Right ventricle myocardium superior (tissue), 1 donor: Measurements from ENCODE around the gene RBM8A. TPM values are rescaled to one million over a fixed set of nuclear protein-coding genes. Genes with fewer than 3 reads are reported as not detected.

Experiments used
- ATAC-seq: fragments of 200-7000 bp; cut with Tn5 transposase; one replicate; pipeline ENCODE4 v1.9.1; 2020; ENCODE audit warnings: mild to moderate bottlenecking; ENCODE audit not compliant: poor library complexity
- DNase-seq: peaks from one replicate; pipeline ENCODE4 v3.0.0-alpha.2; 2020
- intact Hi-C: fragments of 100-400 bp; cut with DNase I; formaldehyde crosslinking; loops from one replicate; pipeline ENCODE4 v1.11.2; 2022
- total RNA-seq: library from RNA; stranded (reverse); fragmentation: NEBNext Ultra II Directional; extraction: Animal tissue kit (Norgen Biotek cat#: 25700); gene quantifications from one replicate; pipeline ENCODE4 v1.2.1, GENCODE V29; 2021
- donor health status: DM: no; HTN: yes; CAD: no; lungs with severe emphysema.

Gene RBM8A
- total RNA-seq, 1 donor from 2014 or later = 57.9 TPM

DNA sequence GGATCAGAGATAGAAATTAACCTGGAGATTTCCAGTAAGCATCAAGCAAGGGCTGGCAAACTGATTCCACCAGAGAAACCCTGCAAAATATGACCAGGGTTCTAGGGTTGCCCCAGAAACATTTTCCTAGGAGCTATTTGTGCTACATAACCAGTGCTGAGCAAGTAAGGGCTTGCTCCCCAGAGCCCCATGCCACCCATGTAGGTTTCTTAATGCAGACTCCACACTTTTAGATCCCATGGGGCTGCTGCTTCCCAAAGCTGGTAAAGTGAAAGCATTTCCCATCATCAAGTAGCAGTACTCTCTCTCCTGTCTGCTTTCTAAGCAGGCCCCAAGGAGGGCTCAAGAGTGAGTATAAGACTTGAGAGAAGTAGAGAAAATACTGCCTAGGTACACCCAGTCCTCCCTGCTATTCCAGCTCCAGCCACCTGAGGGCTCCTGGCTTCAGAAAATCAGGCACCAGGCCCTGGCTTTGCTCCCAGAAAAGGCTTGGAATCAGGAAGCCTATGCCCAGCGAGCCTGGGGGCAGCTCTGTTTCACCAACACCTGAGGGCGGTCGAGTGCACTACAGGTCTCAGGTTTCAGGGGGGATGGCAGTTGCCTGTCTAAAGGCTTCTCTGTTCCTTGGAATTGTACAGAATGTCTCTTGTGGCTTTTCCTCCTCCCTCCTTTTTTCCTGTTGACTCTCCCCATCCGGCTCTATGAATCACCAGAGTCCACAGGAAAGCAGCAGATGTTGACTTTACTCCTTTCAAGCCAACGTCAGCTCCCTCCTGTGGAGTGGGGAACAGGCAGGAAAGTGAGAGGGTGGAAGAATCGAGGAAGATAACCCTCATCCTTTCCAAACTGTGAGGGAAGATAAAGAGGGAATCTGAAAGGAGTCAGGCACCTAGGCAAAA, 35.4 kb downstream of the RBM8A start:
- ATAC-seq = peak; percentile 91
- intact Hi-C loops = loop anchor here (2.0 kb wide), 1 partner anchor 121 kb away; no protein-coding TSS in a partner anchor
- peak; percentile 93 for DNase-seq

DNA sequence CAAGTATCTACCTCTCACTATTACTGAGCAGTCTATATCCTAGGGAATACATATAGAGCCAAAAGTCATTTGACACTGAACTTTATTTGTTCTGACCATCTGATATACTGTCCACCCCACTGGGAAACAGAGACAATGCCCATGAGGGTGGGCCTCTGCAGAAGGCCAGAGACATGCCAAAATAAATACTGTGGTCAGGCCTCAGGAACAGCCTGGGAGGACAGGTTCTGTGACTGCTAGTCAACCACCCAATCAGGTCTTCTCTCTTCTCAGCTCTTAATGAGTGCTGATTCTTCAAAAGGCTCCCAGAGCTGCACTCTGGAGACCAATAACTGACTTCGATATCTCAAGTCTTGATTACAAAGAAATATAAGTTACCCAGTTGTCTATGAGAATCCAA, 36.1 kb downstream of the RBM8A start:
- intact Hi-C loops = no loop called here
- no peak for ATAC-seq
- DNase-seq = no peak

DNA sequence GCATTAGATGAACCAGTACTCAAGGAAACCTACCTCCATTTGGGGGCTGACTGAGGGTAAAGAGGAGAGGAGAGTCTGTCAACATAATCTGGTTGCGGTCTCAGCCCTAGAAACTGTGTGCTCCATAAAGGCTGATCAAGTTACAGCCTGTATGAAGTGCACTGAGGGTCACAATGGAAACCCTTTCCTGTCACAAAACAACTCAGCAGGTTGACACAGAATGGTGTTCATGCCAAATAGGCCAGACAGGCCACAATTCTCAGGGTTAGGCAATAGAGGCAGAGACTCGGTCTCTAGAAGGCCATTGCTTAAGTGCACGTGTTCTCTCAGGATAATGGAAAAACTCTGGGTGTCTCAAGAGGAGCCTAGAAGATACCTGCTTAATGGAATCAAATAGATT, 37.6 kb downstream of the RBM8A start:
- intact Hi-C loops = no loop called here
- DNase-seq (no peak), ATAC-seq (no peak)

DNA sequence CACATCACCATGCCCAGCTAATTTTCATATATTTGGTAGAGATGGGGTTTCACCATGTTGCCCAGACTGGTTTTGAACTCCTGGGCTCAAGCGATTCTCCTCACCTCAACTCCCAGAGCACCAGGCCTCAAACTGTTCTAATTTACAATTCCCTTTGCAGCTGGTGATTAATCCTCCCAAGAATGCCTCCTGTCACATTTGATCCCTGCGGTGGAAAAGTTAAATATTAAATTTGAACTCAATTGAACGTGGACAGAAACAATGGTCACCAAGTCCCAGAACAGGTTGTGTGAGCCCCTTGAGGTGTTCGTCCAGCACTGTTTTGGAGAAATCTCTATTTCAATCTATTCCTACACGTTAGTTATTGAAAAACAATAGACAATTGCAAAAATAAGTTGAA, 39.7 kb downstream of the RBM8A start:
- intact Hi-C loops = no loop called here
- no peak for DNase-seq
- no peak for ATAC-seq

DNA sequence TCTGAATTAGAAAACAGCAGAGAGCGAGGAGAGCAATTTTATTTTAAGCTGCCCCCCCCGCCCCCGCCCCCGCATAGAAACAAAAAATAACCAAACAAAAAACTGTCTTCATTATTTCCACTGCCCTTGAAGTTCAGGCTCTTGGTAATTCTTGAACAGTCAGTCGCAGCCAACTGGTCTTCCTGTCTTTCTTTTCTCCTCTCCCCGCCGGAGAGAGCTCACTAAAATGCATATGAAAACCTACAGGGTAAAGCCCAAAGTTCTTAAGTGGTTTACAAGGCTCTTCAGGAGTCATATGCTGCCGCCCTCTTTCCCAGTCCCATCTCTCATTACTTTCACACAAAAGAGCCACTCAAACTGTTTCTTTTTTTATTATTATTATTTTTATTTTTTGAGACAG, 40.5 kb downstream of the RBM8A start:
- ATAC-seq (no peak), DNase-seq (no peak)

DNA sequence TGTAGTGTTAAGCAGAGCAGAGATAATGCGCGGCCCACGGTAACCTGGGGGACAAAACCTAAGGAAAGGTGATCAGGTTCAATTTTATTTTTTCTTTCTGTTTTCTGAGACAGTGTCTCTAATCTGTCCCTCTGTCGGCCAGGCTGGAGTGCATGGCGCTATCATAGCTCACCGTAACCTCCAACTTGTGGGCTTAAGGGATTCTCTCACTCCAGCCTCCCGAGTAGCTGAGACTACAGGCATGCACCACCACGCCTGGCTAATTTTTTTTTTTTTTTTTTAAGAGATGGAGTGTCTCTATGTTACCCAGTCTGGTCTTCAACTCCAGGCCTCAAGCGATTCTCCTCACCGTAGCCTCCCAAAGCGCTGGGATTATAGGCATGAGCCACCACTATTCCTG, 40.9 kb downstream of the RBM8A start:
- intact Hi-C loops = no loop called here
- peak; percentile 33 for ATAC-seq

More for the DNA sequence above, 40.5 kb downstream of the RBM8A start:
- intact Hi-C loops = no loop called here

DNA sequence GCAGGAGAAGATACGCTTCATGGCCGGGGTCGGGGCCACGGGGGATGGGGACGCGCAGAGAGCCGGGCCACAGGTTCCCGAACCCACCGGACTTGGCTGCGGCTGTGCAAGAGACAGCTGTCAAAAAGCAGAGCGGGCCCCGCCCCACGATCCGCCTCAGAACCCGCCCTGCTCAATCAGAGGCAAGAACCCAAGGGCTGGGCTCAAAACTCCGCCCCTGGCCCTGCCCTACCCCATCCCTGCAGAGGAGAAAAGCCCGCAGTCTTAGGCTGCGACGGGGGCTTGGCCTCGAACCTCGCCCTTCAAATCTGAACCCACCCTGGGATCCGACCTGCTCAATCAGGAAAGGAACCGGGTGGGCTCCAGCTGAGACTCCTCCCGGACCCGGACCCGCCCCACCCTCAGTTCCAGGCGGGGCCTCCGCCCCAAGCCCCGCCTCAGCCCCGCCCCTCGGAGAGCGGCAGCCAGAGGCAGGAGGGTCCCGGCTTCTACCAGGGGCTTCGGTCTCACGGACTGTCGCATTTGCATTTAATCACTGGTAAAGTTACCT, 41.5 kb downstream of the RBM8A start, which contains the start of gene ANKRD35:
ANKRD35 (minus strand) TSS at position 129 of the 550 bp plus-strand sequence; CDS start at position 21, 108 bp downstream.
- peak; percentile 94 for DNase-seq
- intact Hi-C loops = no loop called here
- ATAC-seq = peak; percentile 98

More for the DNA sequence above, 40.9 kb downstream of the RBM8A start:
- DNase-seq = no peak

DNA sequence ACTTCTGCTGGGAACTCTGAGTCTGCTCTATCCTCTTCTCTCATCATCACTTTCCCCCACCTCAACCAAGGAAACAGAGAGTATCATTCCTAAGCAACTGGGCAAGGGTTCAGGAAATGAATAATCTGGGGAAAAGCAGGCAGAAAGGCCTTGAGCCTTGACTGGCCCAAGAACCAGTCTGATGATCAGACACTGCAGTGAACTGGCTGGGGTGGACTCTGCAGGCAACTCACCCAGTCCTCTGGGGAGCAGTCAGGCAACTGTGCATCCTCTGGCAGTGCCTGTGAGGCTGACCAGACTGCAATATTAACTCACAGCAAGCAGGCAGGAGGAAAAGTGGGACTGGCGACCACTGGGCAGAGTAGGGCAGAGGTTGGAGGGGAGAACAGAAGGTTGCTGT, 42.6 kb downstream of the RBM8A start:
- DNase-seq (no peak), ATAC-seq (no peak)
- intact Hi-C loops = no loop called here

DNA sequence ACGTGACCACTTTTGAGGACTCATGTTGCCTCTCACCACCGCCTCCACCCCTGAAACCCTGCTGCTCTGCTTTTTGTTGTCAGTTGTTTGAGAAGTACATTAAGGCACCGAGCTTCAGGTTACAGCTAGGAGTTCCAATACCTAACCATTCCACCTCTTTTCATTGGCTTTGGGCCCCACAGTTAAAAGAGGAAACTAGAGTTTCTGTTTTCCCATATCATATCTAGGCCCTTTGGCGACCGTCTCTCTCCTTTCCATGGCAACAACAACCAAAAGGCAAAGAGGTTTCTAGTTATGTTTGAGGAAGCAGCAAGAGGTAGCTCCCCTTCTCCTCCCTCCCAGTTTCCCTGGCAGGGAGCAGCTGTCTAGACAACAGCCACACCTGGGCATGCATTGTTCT, 47.5 kb downstream of the RBM8A start:
- DNase-seq = no peak
- ATAC-seq = no peak
- intact Hi-C loops = no loop called here

DNA sequence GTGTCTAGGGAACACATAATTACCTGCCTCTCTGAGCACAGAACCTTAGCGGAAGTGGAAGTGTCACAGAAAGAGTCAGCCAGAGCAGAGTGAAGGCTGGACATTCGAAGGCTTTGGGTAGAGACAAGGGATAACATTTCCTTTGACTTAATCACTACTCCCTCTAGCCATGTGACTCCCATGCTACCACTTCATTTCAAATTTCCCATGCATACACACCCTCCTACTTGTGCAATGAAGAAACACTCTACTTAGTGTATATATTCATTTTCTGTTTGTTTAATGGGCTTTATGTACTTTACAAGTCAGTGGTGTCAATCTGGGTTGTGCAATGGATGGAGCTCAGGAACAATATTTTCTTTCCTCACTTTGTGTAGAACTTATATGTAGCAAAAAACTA, 48.6 kb downstream of the RBM8A start:
- ATAC-seq (no peak), DNase-seq (no peak)
- intact Hi-C loops = no loop called here

DNA sequence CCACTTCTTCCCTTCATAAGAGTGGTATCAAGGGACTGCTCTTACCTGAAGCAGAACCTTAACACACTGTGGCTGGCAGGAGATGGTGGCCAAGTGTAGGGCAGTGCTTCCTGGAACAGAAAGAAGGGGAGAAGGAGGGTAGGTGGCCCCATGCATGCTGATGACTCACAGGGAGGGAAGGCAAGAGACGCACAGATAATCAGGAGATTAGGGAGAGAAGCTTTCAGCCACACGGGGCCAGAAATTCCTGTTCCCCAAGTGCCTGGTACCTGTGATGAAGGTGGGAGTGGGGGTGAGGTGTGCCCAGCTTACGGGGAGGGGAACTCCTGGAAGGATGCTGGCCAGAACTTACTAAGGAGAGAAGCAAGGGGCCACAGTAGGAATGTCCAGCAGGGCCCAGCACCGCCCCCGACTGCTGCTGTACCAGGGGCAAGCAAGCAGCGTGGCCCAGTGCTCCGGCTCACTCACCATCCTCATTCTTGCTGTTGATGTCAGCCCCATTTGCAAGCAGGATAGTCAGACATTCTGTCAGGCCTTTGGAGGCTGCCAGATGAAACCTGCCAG, 49.3 kb downstream of the RBM8A start:
- intact Hi-C loops = no loop called here
- no peak for ATAC-seq
- no peak for DNase-seq

DNA sequence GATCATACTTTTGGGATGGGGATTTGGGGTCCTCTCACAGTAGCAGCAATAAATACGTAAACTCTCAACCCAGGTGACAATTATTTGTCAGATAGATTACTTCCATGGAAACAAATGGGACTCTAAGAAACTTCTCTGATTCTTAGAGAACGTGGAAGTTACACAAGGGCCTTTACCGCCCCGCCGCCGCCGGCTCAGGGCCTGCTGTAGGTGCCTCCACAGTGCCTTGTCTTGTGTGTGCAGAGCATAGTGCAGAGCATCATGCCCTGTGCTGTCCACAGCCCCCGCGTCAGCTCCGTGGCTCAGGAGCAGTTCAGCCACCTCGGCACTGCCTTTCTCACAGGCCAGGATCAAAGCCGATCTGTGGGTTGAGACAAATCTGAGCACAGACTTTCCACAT, 52.6 kb downstream of the RBM8A start:
- DNase-seq (no peak), ATAC-seq (no peak)
- intact Hi-C loops = no loop called here

DNA sequence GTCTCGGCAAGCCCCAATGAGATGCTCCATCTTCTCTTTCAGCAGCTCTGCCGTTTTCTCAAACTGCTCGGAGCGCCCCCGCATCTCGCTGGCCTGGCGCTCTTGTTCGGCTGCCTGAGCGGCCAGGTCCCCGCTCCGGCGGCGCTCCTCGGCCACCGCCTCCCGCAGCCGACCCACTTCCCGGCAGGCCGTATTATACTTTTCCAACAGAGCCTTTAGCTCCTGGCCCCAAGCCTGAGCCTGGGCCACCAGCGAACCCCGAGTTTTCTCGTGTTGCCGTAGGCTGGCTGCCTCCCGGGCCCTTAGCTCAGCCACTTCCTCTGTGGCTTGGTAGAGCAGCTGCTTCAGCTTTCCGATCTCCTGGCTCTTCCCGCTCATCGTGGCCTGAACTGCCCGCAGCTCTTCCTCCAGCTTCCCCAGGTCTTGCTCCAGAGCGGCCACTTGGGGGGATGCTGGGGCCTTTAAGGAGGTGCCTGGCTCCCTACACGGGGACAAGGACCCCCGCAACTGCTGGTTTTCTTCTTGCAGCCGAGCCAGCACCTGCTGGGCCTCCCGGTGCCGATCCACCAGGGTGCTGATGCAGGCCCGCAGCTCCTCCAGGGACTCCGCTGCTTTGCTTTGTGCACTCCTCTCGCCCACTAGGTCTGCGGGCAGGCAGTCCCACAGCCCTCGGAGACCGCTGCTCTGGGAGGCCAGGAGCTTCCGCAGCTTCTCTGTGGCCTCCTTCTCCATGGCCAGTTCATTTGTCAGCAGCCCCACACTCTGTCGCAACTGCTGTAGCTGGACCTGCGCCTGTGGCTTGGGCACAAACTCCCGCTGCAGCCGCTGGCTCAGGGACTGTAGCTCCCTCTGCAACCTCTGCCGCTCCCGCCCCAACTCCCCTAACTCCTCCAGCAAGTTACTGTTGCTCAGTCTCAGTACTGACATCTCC, 55.0 kb downstream of the RBM8A start:
- DNase-seq (peak; percentile 81), ATAC-seq (peak; percentile 88)
- intact Hi-C loops = no loop called here

Other genes starting within 250 kb of the RBM8A start
- gene PDZK1, start 220.1 kb downstream of the RBM8A start, total RNA-seq = not detected
- not detected for gene CD160, start 208.0 kb downstream of the RBM8A start, total RNA-seq
- gene RNF115, start 103.4 kb downstream of the RBM8A start, total RNA-seq = 46.5 TPM
- gene POLR3C, start 103.3 kb downstream of the RBM8A start, total RNA-seq = 12.2 TPM
- 2.9 TPM for gene NUDT17, start 81.9 kb downstream of the RBM8A start, total RNA-seq
- gene PIAS3, start 68.4 kb downstream of the RBM8A start, total RNA-seq = 13.2 TPM
- 1.1 TPM for gene ANKRD35, start 41.6 kb downstream of the RBM8A start, total RNA-seq
- 1.0 TPM for gene ITGA10, start 17.4 kb downstream of the RBM8A start, total RNA-seq
- 22.3 TPM for gene PEX11B, start 8.8 kb downstream of the RBM8A start, total RNA-seq
- 22.9 TPM for gene LIX1L, start 30.5 kb upstream of the RBM8A start, total RNA-seq
- gene ANKRD34A, start 37.1 kb upstream of the RBM8A start, total RNA-seq = 0.59 TPM
- 49.2 TPM for gene POLR3GL, start 37.2 kb upstream of the RBM8A start, total RNA-seq
- 980 TPM for gene TXNIP, start 69.1 kb upstream of the RBM8A start, total RNA-seq
- gene HJV, start 94.3 kb upstream of the RBM8A start, total RNA-seq = 88.1 TPM
- 0.62 TPM for gene NBPF10, start 217.3 kb upstream of the RBM8A start, total RNA-seq